Suprapubic skin (tissue), 4 donors: ENCODE measurements around the gene FXYD5. TPM values are rescaled to one million over a fixed set of nuclear protein-coding genes. Genes with fewer than 3 reads are reported as not detected.
A peak's percentile ranks its signal among the peaks of the same experiment; 100 is the strongest.

ENCODE experiments used
- DNase-seq, 2 donors: peaks; one replicate each; pipeline ENCODE4 v3.0.0-alpha.2; 2019; ENCODE audit warnings: low spot score in 2 of 2
- H3K27ac ChIP-seq: fragments of 200-600 bp; sonication (generic); one replicate; pipeline ENCODE4 v1.5.1; 2019
- H3K27me3 ChIP-seq: fragments of 200-600 bp; sonication (generic); one replicate; pipeline ENCODE4 v1.5.1; 2019
- H3K36me3 ChIP-seq: fragments of 200-600 bp; sonication (generic); one replicate; pipeline ENCODE4 v1.5.1; 2019
- H3K4me1 ChIP-seq: fragments of 200-600 bp; sonication (generic); one replicate; pipeline ENCODE4 v1.5.1; 2019
- H3K4me3 ChIP-seq: fragments of 200-600 bp; sonication (generic); one replicate; pipeline ENCODE4 v1.5.1; 2019; ENCODE audit warnings: mild to moderate bottlenecking
- H3K9me3 ChIP-seq: fragments of 200-600 bp; sonication (generic); one replicate; pipeline ENCODE4 v1.5.1; 2019
- EP300 ChIP-seq: sonication (generic); formaldehyde crosslinking; IDR thresholded peaks from one replicate; pipeline ENCODE4 v1.6.1; 2017; ENCODE audit warnings: antibody characterized with exemption
- POLR2A ChIP-seq, 2 donors: fragments of 450-650 bp; IDR thresholded peaks; one replicate each; pipeline ENCODE4 v1.6.1; 2017; ENCODE audit warnings: antibody characterized with exemption in 2 of 2, mild to moderate bottlenecking in 2 of 2, moderate library complexity in 2 of 2
- POLR2AphosphoS5 ChIP-seq, 3 donors: sonication (generic); formaldehyde crosslinking; IDR thresholded peaks; one replicate each; pipeline ENCODE4 v1.6.1; 2017; ENCODE audit warnings: antibody characterized with exemption in 3 of 3
- WGBS: methylation state at CpG from one replicate; pipeline ENCODE4 v1.1.5; 2018; 5-methylcytosine and 5-hydroxymethylcytosine counted together
- total RNA-seq, 4 donors: library from RNA; depleted of rRNA; stranded (reverse); fragments of >200 nt; gene quantifications; one replicate each; pipeline ENCODE4 v1.1.0, GENCODE V29; 2016
- TF ChIP-seq, protein P1 (sequence below), 2 donors: fragments of 200-600 bp in 1 of 2; fragments of 450-650 bp in 1 of 2; sonication (generic) in 1 of 2; IDR thresholded peaks; one replicate each; pipeline ENCODE4 v1.5.1; 2016 to 2019; ENCODE audit warnings: antibody characterized with exemption in 2 of 2, mild to moderate bottlenecking in 1 of 2, moderate library complexity in 1 of 2

Gene FXYD5, protein sequence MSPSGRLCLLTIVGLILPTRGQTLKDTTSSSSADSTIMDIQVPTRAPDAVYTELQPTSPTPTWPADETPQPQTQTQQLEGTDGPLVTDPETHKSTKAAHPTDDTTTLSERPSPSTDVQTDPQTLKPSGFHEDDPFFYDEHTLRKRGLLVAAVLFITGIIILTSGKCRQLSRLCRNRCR
- total RNA-seq: 10 to 100 TPM; 29.8 to 64.8 (median 37.7) TPM

DNA sequence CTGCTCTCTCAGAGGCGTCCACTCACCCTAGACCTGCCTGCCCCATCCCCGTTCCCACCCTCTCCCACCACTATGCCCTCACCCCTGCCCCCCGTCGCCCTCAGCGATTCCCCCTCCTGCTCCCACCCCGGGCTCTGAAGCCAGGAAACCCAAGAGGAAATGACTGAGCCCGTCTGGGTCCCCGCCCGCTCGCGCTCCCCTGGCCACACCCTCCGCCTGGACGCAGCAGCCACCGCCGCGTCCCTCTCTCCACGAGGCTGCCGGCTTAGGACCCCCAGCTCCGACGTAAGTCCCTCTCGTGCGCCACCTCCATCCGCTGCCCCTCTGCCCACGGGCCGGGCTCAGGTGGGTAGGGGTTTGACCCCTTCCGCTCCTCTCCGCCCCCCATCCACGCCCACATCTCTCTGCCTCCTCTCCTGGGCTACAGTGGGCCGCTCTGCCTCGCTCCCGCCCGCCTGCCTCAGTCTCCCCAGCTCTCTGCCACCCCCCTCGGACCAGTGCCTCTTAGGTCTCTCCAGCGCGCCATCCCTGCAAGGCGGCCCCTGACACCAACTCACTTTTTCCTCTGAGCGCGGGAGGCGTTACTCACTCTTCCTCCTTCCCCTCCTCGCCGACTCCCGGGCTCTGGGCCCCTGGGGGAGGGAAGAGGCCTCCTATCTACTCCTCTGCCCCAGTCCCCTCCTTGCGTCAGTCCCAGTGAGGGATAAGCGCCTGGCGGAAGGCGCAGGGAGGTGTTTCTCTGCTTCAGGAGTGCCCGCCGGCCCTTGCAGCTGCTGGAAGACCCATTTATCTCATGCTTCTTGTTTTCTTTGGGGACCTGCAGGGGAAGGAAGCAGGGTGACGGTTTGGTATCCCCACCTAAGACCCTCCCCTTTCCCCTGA is at the start of gene FXYD5:
FXYD5 (plus strand) TSS at position 211 of the 882 bp plus-strand sequence. CDS start 816 bp downstream, outside the sequence.
- peak within 1 kb of the TSS; percentile 83 for H3K4me3 ChIP-seq
- H3K27me3 ChIP-seq: peaks cover 7% of the 10 kb centered on the region
- DNase-seq: peak; percentile 86 to 88

DNA sequence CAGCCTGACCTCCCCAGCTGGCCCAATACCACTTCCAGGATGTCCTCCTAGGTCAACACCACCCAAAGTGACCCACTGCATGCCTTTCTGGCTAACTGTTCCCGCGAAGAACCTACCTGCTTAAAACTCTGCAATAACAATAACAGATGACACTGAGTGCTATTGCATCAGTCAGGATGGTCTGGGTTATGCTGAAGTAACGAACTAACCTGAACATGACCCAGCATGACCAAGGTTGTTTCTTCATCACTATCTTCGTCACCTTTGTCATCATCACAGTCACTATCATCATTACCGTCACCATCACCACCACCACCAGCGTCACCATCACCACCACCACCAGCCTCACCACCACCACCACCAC is 49.5 kb upstream of the FXYD5 start:
- H3K27ac ChIP-seq: no peak overlapping the region
- H3K27me3 ChIP-seq: no peaks in the 10 kb centered on the region
- no peak for TF ChIP-seq POLR2A (IDR thresholded peaks at IDR 0.05)
- TF ChIP-seq, protein P1, sequence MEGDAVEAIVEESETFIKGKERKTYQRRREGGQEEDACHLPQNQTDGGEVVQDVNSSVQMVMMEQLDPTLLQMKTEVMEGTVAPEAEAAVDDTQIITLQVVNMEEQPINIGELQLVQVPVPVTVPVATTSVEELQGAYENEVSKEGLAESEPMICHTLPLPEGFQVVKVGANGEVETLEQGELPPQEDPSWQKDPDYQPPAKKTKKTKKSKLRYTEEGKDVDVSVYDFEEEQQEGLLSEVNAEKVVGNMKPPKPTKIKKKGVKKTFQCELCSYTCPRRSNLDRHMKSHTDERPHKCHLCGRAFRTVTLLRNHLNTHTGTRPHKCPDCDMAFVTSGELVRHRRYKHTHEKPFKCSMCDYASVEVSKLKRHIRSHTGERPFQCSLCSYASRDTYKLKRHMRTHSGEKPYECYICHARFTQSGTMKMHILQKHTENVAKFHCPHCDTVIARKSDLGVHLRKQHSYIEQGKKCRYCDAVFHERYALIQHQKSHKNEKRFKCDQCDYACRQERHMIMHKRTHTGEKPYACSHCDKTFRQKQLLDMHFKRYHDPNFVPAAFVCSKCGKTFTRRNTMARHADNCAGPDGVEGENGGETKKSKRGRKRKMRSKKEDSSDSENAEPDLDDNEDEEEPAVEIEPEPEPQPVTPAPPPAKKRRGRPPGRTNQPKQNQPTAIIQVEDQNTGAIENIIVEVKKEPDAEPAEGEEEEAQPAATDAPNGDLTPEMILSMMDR (IDR thresholded peaks at IDR 0.05): no peak
- no peak for TF ChIP-seq EP300
- TF ChIP-seq POLR2AphosphoS5 (IDR thresholded peaks at IDR 0.05): no peak
- H3K4me1 ChIP-seq: peaks cover 25% of the 10 kb centered on the region
- 93% methylated on average over 6 of the region's 6 CpGs for WGBS
- H3K4me3 ChIP-seq: no peak overlapping the region
- H3K36me3 ChIP-seq: no peaks in the 10 kb centered on the region
- no peak for DNase-seq
- no peaks in the 10 kb centered on the region for H3K9me3 ChIP-seq

More for the DNA sequence above, at the start of gene FXYD5:
- under 1% methylated on average over 48 of the region's 49 CpGs for WGBS
- Histone ChIP-seq H3K36me3 (peaks cover 27% of the 10 kb centered on the region), H3K4me1 (peaks cover 28% of the 10 kb centered on the region), H3K9me3 (no peaks in the 10 kb centered on the region), H3K27ac (peak within 1 kb of the TSS; percentile 85)
- peak in 1 of 2 donors; percentile 34 for TF ChIP-seq POLR2A (IDR thresholded peaks at IDR 0.05)
- TF ChIP-seq EP300: no peak
- no peak for TF ChIP-seq POLR2AphosphoS5 (IDR thresholded peaks at IDR 0.05)
- TF ChIP-seq, protein P1 (IDR thresholded peaks at IDR 0.05): peak; percentile 16 to 31

DNA sequence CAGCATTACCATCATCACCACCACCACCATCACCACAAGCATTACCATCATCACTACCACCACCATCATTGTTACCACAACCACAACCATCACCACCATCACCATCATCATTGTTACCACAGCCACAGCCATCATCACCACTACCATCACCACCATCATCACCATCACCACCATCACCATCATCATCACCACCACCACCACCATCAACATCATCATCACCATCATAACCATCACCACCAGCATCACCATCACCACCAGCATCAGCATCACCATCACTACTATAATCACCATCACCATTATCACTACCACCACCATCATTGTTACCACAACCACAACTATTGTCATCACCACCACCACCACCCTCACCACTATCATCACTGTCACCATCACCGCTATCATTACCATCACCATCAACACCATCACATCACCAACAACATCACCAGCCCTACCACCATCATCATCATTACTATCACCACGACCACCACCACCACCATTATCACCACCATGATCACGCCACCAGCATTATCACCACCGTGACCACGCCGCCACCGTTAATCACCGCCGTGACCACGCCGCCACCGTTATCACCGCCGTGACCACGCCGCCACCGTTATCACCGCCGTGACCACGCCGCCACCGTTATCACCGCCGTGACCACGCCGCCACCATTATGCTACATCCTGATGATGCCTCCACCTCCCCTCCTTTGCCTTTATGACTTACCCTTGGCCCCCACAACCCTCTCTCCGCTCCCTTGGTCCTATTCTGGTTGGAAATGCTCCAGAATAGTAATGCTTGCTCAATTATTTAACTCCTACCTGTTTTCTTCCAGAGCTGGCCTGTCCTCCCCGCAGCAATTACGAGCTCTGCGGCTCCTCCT is 48.9 kb upstream of the FXYD5 start:
- Histone ChIP-seq H3K4me3 (no peak overlapping the region), H3K4me1 (peaks cover 29% of the 10 kb centered on the region), H3K27me3 (no peaks in the 10 kb centered on the region), H3K9me3 (no peaks in the 10 kb centered on the region), H3K36me3 (no peaks in the 10 kb centered on the region), H3K27ac (no peak overlapping the region)
- TF ChIP-seq, protein P1 (IDR thresholded peaks at IDR 0.05): no peak
- TF ChIP-seq POLR2A (IDR thresholded peaks at IDR 0.05) (no peak), EP300 (no peak), POLR2AphosphoS5 (IDR thresholded peaks at IDR 0.05) (no peak)
- 82% methylated on average over 30 of the region's 30 CpGs for WGBS
- DNase-seq: no peak

DNA sequence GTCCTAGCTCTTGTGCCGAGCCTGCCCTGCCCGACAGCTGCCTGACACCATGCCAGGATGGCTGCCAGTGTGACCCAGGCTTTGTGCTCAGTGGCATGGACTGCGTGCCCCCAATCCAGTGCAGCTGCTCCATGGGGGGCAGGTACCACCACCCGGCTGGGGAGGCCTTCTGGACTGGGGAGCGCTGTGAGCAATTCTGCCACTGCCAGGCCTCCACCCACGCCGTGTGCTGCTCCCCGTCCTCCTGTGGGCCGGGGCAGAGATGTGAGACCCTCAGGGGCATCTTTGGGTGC is 48.3 kb upstream of the FXYD5 start:
- no peaks in the 10 kb centered on the region for H3K9me3 ChIP-seq
- peak overlapping the region; percentile 79 for H3K27ac ChIP-seq
- H3K4me3 ChIP-seq: no peak overlapping the region
- H3K4me1 ChIP-seq: peaks cover 35% of the 10 kb centered on the region
- no peaks in the 10 kb centered on the region for H3K27me3 ChIP-seq
- H3K36me3 ChIP-seq: no peaks in the 10 kb centered on the region
- WGBS: 69% methylated on average over 7 of the region's 9 CpGs
- TF ChIP-seq POLR2AphosphoS5 (IDR thresholded peaks at IDR 0.05) (no peak), EP300 (no peak), POLR2A (IDR thresholded peaks at IDR 0.05) (no peak)
- TF ChIP-seq, protein P1 (IDR thresholded peaks at IDR 0.05): no peak
- no peak for DNase-seq
